ENCODE data around the gene ABCG8.

The ABCG8 gene

DNA sequence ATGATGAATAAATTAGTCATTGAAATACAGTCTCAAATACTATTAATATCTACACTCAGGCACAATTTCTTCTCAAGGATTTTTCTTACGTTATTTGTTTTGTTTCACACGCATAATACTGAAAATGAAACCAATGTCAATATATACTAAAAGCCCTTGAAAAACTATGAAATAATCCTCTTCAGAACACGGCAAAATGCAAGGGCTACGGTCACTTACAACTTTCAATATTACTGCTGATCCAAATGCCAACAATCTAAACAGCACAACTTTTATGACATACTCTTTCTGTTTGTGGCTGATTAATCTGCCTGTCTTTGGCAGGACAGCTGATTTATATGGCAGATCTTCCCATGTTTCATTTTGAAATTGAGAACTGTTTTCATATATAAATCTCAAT, 88.7 kb downstream of the ABCG8 start:
- DNase-seq, result no peak

DNA sequence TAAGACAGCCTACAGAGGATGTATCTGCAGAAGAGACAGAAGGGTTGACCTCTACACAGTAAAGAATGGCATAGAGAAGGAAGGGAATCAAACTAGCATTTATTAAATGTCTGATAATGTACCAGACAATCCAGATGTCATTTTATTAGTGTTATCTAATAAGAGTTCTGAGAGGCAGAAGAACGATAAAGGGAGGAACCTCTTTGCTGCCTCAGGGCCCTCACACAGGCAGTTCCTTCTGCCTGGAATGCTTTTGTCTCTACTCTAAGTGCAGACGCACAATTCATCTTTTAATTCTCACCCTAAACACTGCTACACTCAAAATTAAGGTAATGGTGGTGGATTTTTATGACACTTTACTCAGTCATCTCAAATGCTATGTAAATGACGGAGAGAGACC, 92.5 kb downstream of the ABCG8 start:
- no peak for DNase-seq

Data from GDM1 (cell line).